Choroid plexus epithelial cell (primary cell): ENCODE results near the gene EMID1.
A peak's percentile ranks its signal among the peaks of the same experiment; 100 is the strongest.

Experiments used
- DNase-seq: peaks from one replicate; pipeline ENCODE4 v3.0.0-alpha.2; 2010; ENCODE audit warnings: low read depth
- H3K4me3 ChIP-seq: 2 replicates; pipeline ENCODE4 v1.5.1; 2011; ENCODE audit warnings: low read depth, mild to moderate bottlenecking, control low read depth, low read length, moderate library complexity
- TF ChIP-seq, protein P1 (sequence below): conservative IDR thresholded peaks from 2 replicates; pipeline ENCODE4 v1.5.1; 2011; ENCODE audit warnings: low read depth, mild to moderate bottlenecking, control low read depth, inconsistent platforms, low read length, moderate library complexity

The EMID1 gene

DNA sequence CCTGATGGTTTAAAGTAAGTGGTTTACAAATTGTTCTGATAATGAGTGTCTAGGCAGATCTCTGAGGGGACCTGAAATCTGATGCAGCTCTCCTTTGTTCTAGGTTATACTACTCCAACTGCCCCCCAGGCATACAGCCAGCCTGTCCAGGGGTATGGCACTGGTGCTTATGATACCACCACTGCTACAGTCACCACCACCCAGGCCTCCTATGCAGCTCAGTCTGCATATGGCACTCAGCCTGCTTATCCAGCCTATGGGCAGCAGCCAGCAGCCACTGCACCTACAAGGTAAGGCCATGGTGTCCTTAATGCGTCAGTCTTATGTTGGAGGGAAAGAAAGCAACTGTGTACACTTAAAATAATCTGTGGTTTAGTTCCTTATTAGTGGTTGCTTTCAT, 72.2 kb downstream of the EMID1 start:
- TF ChIP-seq, protein P1, sequence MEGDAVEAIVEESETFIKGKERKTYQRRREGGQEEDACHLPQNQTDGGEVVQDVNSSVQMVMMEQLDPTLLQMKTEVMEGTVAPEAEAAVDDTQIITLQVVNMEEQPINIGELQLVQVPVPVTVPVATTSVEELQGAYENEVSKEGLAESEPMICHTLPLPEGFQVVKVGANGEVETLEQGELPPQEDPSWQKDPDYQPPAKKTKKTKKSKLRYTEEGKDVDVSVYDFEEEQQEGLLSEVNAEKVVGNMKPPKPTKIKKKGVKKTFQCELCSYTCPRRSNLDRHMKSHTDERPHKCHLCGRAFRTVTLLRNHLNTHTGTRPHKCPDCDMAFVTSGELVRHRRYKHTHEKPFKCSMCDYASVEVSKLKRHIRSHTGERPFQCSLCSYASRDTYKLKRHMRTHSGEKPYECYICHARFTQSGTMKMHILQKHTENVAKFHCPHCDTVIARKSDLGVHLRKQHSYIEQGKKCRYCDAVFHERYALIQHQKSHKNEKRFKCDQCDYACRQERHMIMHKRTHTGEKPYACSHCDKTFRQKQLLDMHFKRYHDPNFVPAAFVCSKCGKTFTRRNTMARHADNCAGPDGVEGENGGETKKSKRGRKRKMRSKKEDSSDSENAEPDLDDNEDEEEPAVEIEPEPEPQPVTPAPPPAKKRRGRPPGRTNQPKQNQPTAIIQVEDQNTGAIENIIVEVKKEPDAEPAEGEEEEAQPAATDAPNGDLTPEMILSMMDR, result no peak
- no peak for DNase-seq

GRCh38 chr22:29284196-29284595, 78.5 kb downstream of the EMID1 start:
- no peak for DNase-seq
- TF ChIP-seq, protein P1, result no peak
- H3K4me3 ChIP-seq, result no peak overlapping the region

More for the DNA sequence above, 72.2 kb downstream of the EMID1 start:
- no peak overlapping the region for H3K4me3 ChIP-seq

GRCh38 chr22:29288837-29289236, 83.1 kb downstream of the EMID1 start:
- no peak for DNase-seq
- H3K4me3 ChIP-seq, result no peak overlapping the region
- TF ChIP-seq, protein P1, result no peak

- DNase-seq, result no peak
- TF ChIP-seq, protein P1, result no peak
- no peak overlapping the region for H3K4me3 ChIP-seq
These were observed 84.4 kb downstream of the EMID1 start for GRCh38 chr22:29290061-29290460.

DNA sequence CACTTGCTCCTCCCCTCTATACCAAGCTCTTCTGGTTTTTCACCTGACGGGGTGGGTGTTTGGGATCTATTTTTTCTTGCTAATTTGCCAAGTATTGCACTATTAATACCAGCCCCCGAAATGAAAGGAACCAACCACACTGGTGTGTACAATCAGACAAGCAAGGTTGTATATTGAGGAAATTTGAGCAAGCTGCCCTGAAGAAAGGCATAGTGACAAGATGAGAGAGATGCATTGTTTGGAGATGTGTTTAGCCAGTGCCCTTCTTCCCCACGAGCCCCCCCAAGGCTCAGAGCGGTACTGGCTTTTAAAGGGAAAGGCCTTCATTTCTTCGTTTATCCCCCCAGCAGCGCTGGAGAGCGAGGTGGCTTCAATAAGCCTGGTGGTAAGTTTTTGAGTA, 85.5 kb downstream of the EMID1 start:
- H3K4me3 ChIP-seq, result no peak overlapping the region
- no peak for DNase-seq
- TF ChIP-seq, protein P1, result peak; percentile 7

- DNase-seq, result no peak
- TF ChIP-seq, protein P1, result no peak
- no peak overlapping the region for H3K4me3 ChIP-seq
These were observed 86.7 kb downstream of the EMID1 start for GRCh38 chr22:29292379-29292778.

DNA sequence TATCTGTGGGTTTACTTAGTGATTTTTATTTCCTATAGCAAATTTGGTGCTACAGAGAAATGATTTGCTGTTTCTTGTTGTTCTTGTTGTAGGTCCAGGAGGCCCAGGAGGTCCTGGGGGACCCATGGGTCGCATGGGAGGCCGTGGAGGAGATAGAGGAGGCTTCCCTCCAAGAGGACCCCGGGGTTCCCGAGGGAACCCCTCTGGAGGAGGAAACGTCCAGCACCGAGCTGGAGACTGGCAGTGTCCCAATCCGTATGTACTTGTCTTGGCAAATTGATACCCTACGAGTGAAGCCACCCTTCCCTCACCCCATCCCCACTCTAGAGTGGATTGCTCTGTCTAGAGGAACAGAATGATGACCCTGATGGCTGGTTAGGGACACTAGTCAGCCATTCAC, 92.9 kb downstream of the EMID1 start:
- TF ChIP-seq, protein P1, result no peak
- no peak for DNase-seq
- H3K4me3 ChIP-seq, result no peak overlapping the region
